Measurements from ENCODE around the gene ACTG1. TPM values are rescaled to one million over a fixed set of nuclear protein-coding genes. Genes with fewer than 3 reads are reported as not detected.
A peak's percentile ranks its signal among the peaks of the same experiment; 100 is the strongest.

Gene ACTG1
- total and polyA plus RNA-seq, 2 of the 13 experiments (the other 11 are each of a cell fraction or from before 2014, with no cell fraction given): 973 to 1,138 TPM

- TF ChIP-seq STAT6 (CRISPR knock-in tag; IDR thresholded peaks at IDR 0.05; ENCODE audit: borderline replicate concordance) (no peak), ZNF543 (CRISPR knock-in tag; IDR thresholded peaks at IDR 0.05) (no peak), ATF5 (CRISPR knock-in tag; IDR thresholded peaks at IDR 0.05; ENCODE audit: low read depth) (no peak), SYNCRIP (IDR thresholded peaks at IDR 0.05; ENCODE audit: insufficient read depth, low read depth, low read length) (no peak), BRCA1 (CRISPR knock-in tag; IDR thresholded peaks at IDR 0.05) (0 out of 2 replicates have a peak, but pooled peaks have one; percentile 24), THAP7 (CRISPR knock-in tag; IDR thresholded peaks at IDR 0.05) (no peak; the same call in 1 of the 2 replicates), HMGA1 (CRISPR knock-in tag; conservative IDR thresholded peaks at IDR 0.05) (no peak), ZBTB8A (CRISPR knock-in tag; IDR thresholded peaks at IDR 0.05; ENCODE audit: borderline replicate concordance, low read depth) (peak; percentile 61; the same call in 1 of the 2 replicates), ADNP (CRISPR knock-in tag; IDR thresholded peaks at IDR 0.05) (no peak), ELF1 (CRISPR knock-in tag; IDR thresholded peaks at IDR 0.05) (no peak; the same call in 1 of the 2 replicates), NFE2 (CRISPR knock-in tag; IDR thresholded peaks at IDR 0.05) (no peak), PCBP2 (optimal IDR thresholded peaks at IDR 0.05; ENCODE audit: low read depth, low read length, poor library complexity, severe bottlenecking) (no peak), ZNF841 (CRISPR knock-in tag; IDR thresholded peaks at IDR 0.05; ENCODE audit: borderline replicate concordance) (no peak), ZNF562 (CRISPR knock-in tag; IDR thresholded peaks at IDR 0.05; ENCODE audit: borderline replicate concordance) (no peak)
- TF ChIP-seq, protein P1, sequence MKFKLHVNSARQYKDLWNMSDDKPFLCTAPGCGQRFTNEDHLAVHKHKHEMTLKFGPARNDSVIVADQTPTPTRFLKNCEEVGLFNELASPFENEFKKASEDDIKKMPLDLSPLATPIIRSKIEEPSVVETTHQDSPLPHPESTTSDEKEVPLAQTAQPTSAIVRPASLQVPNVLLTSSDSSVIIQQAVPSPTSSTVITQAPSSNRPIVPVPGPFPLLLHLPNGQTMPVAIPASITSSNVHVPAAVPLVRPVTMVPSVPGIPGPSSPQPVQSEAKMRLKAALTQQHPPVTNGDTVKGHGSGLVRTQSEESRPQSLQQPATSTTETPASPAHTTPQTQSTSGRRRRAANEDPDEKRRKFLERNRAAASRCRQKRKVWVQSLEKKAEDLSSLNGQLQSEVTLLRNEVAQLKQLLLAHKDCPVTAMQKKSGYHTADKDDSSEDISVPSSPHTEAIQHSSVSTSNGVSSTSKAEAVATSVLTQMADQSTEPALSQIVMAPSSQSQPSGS (CRISPR knock-in tag; IDR thresholded peaks at IDR 0.05): no peak; the same call in 1 of the 2 replicates
- TF ChIP-seq, protein P2, sequence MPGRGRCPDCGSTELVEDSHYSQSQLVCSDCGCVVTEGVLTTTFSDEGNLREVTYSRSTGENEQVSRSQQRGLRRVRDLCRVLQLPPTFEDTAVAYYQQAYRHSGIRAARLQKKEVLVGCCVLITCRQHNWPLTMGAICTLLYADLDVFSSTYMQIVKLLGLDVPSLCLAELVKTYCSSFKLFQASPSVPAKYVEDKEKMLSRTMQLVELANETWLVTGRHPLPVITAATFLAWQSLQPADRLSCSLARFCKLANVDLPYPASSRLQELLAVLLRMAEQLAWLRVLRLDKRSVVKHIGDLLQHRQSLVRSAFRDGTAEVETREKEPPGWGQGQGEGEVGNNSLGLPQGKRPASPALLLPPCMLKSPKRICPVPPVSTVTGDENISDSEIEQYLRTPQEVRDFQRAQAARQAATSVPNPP (CRISPR knock-in tag; IDR thresholded peaks at IDR 0.05): 0 out of 2 replicates have a peak, but pooled peaks have one; percentile 69
These were observed 1.3 kb upstream of the ACTG1 start (continued) for GRCh38 chr17:81513753-81514488.
